Loucy (cell line): ENCODE results near the gene EFCAB9.

ENCODE experiments used
- EZH2phosphoT487 ChIP-seq: fragments of 200-600 bp; IDR thresholded peaks from 2 replicates; pipeline ENCODE4 v1.6.1; 2018; ENCODE audit warnings: antibody characterized with exemption, mild to moderate bottlenecking, moderate library complexity, borderline replicate concordance
- TF ChIP-seq, protein P1 (sequence below): fragments of 200-600 bp; sonication (generic); conservative IDR thresholded peaks from 2 replicates; pipeline ENCODE4 v1.5.1; 2014; ENCODE audit warnings: mild to moderate bottlenecking, antibody characterized with exemption, low read length

DNA sequence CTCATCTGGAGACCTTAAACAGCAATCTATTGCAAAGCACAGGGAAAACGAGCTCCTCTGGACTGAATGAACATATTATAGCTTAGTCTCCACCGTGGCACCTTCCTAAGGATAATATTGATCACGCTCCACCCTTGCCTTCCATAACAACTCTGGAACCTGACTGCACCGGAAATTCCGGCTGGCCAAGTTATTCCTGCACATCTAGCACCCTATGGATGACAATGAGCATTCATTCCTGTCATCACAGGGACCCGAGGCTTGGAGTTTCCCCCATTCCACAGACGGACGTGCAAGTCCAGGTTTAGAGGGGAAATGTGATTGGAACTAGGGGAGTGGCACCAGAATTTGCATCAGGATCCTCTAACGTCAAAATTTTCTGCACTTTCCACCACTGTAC lies 33.5 kb upstream of the EFCAB9 start:
- TF ChIP-seq, protein P1, sequence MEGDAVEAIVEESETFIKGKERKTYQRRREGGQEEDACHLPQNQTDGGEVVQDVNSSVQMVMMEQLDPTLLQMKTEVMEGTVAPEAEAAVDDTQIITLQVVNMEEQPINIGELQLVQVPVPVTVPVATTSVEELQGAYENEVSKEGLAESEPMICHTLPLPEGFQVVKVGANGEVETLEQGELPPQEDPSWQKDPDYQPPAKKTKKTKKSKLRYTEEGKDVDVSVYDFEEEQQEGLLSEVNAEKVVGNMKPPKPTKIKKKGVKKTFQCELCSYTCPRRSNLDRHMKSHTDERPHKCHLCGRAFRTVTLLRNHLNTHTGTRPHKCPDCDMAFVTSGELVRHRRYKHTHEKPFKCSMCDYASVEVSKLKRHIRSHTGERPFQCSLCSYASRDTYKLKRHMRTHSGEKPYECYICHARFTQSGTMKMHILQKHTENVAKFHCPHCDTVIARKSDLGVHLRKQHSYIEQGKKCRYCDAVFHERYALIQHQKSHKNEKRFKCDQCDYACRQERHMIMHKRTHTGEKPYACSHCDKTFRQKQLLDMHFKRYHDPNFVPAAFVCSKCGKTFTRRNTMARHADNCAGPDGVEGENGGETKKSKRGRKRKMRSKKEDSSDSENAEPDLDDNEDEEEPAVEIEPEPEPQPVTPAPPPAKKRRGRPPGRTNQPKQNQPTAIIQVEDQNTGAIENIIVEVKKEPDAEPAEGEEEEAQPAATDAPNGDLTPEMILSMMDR, result no peak
- no peak for TF ChIP-seq EZH2phosphoT487
